ENCODE measurements around the gene WDR90.

DNA sequence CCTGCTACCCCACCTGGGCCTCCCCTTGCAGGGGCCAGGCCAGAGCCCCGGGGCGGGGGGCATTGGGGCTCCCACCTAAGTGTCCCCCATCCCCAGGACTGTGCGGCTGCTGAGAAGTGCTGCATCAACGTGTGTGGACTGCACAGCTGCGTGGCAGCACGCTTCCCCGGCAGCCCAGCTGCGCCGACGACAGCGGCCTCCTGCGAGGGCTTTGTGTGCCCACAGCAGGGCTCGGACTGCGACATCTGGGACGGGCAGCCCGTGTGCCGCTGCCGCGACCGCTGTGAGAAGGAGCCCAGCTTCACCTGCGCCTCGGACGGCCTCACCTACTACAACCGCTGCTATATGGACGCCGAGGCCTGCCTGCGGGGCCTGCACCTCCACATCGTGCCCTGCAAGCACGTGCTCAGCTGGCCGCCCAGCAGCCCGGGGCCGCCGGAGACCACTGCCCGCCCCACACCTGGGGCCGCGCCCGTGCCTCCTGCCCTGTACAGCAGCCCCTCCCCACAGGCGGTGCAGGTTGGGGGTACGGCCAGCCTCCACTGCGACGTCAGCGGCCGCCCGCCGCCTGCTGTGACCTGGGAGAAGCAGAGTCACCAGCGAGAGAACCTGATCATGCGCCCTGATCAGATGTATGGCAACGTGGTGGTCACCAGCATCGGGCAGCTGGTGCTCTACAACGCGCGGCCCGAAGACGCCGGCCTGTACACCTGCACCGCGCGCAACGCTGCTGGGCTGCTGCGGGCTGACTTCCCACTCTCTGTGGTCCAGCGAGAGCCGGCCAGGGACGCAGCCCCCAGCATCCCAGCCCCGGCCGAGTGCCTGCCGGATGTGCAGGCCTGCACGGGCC lies 16.5 kb upstream of the WDR90 start:
- TF ChIP-seq REST (IDR thresholded peaks at IDR 0.05; ENCODE audit: unreplicated experiment) (no peak), CTCF (conservative IDR thresholded peaks at IDR 0.05; ENCODE audit: low read depth in 2 of 2) (no peak), POLR2AphosphoS5 (IDR thresholded peaks at IDR 0.05; ENCODE audit: low read depth) (no peak), STAT1 (IDR thresholded peaks at IDR 0.05; ENCODE audit: unreplicated experiment) (no peak), CREB1 (CRISPR knock-in tag; IDR thresholded peaks at IDR 0.05; ENCODE audit: low read depth) (no peak)
